HepG2 (cell line): Measurements from ENCODE around the gene FRMD5. TPM values are rescaled to one million over a fixed set of nuclear protein-coding genes. Genes with fewer than 3 reads are reported as not detected.

Experiments used
- ATAC-seq: fragments of 200-7000 bp; cut with Tn5 transposase; 3 replicates; pipeline ENCODE4 v1.9.1; 2020; ENCODE audit warnings: mild to moderate bottlenecking, moderate library complexity
- BruUV-seq: library from RNA; stranded (reverse); fragments of 400-500 nt; replicated peaks from 2 replicates; lab custom pipeline; 2021; lab: Mats Ljungman, UMichigan
- CTCF ChIA-PET: fragments of 300-600 bp; formaldehyde crosslinking; extraction: SDS; loops from one replicate; lab custom pipeline; 2021; ENCODE audit warnings: low total read pairs, inconsistent platforms, low intra/inter-chr PET ratio; lab: Yijun Ruan, JAX
- POLR2A ChIA-PET: fragments of 350-600 bp; sonication (Branson Sonifier 250); formaldehyde crosslinking; loops from one replicate; lab custom pipeline; 2020; ENCODE audit warnings: antibody characterized with exemption, inconsistent platforms; lab: Yijun Ruan, JAX
- DNase-seq: peaks from one replicate; pipeline ENCODE4 v3.0.0-alpha.2; 2015; ENCODE audit warnings: low spot score
- FAIRE-seq: peaks from 3 replicates; lab custom pipeline; 2011; peaks lifted over from hg19 to GRCh38; lab: Jason Lieb, UNC
- H2AFZ ChIP-seq: one replicate; pipeline ENCODE4 v1.6.1; 2011; ENCODE audit warnings: low read length, inconsistent platforms
- H3K27ac ChIP-seq: fragments of 300-600 bp; 3 replicates; pipeline ENCODE4 v1.8.0; 2011; ENCODE audit warnings: mixed run types, mild to moderate bottlenecking, mixed read lengths, low read length, inconsistent platforms; ENCODE audit not compliant: insufficient read depth; ENCODE audit errors: extremely low read length
- H3K27me3 ChIP-seq, 2 experiments: fragments of 200-600 bp in 1 of 2; 2 replicates in 1 of 2; 3 replicates in 1 of 2; pipeline versions ENCODE4 v1.6.0 to v1.8.0; 2011; ENCODE audit warnings: low read length in 2 of 2, mild to moderate bottlenecking in 2 of 2, moderate library complexity in 2 of 2, inconsistent platforms in 1 of 2; ENCODE audit not compliant: insufficient read depth in 2 of 2, control insufficient read depth in 1 of 2
- H3K36me3 ChIP-seq, 2 experiments: fragments of 200-600 bp in 1 of 2; replicated peaks in 1 of 2; 2 replicates in 1 of 2; 3 replicates in 1 of 2; pipeline versions ENCODE4 v1.5.1 to v1.8.0; 2011; ENCODE audit warnings: low read length in 2 of 2, inconsistent platforms in 1 of 2; ENCODE audit not compliant: insufficient read depth in 2 of 2, control insufficient read depth in 1 of 2
- H3K4me1 ChIP-seq: 2 replicates; pipeline ENCODE4 v1.5.1; 2012; ENCODE audit warnings: low read length, inconsistent platforms; ENCODE audit not compliant: insufficient read depth
- H3K4me2 ChIP-seq: 2 replicates; pipeline ENCODE4 v1.6.0; 2011; ENCODE audit warnings: low read depth, low read length, inconsistent platforms
- H3K4me3 ChIP-seq, 3 experiments: fragments of 200-600 bp in 1 of 3; sonication (generic), shearing (Covaris generic) in 1 of 3; replicated peaks in 1 of 3; 2 replicates each; pipeline ENCODE4 v1.5.1; 2011 to 2016; ENCODE audit warnings: low read length in 3 of 3, inconsistent platforms in 2 of 3, low read depth in 2 of 3, mild to moderate bottlenecking in 2 of 3, control low read depth in 1 of 3, mixed read lengths in 1 of 3; ENCODE audit not compliant: insufficient read depth in 1 of 3
- H3K79me2 ChIP-seq: one replicate; pipeline ENCODE4 v1.6.1; 2011; ENCODE audit warnings: low read length, inconsistent platforms; ENCODE audit not compliant: insufficient read depth
- H3K9ac ChIP-seq: 2 replicates; pipeline ENCODE4 v1.6.0; 2011; ENCODE audit warnings: mild to moderate bottlenecking, low read depth, low read length, inconsistent platforms; ENCODE audit not compliant: insufficient read depth
- H3K9me3 ChIP-seq: 2 replicates; pipeline ENCODE4 v1.5.1; 2012; ENCODE audit warnings: mild to moderate bottlenecking, low read length
- H4K20me1 ChIP-seq: 2 replicates; pipeline ENCODE4 v1.6.0; 2011; ENCODE audit warnings: inconsistent platforms, mild to moderate bottlenecking, low read length, moderate library complexity; ENCODE audit not compliant: insufficient read depth
- E2F2 ChIP-seq: sonication (generic); formaldehyde crosslinking; IDR thresholded peaks from 2 replicates; pipeline ENCODE4 v1.4.0; 2020; ENCODE audit warnings: missing genetic modification reagents, borderline replicate concordance
- FOXC1 ChIP-seq: sonication (generic); formaldehyde crosslinking; IDR thresholded peaks from 2 replicates; pipeline ENCODE4 v1.8.0; 2022; ENCODE audit warnings: mild to moderate bottlenecking, missing genetic modification reagents, borderline replicate concordance
- MIER2 ChIP-seq: IDR thresholded peaks from 2 replicates; pipeline ENCODE4 v1.6.1; 2016; ENCODE audit warnings: missing biosample characterization, missing genetic modification reagents
- NAIF1 ChIP-seq: sonication (generic); formaldehyde crosslinking; IDR thresholded peaks from 2 replicates; pipeline ENCODE4 v1.5.0; 2020; ENCODE audit warnings: mild to moderate bottlenecking, missing genetic modification reagents, borderline replicate concordance
- PHF8 ChIP-seq: sonication (generic); formaldehyde crosslinking; IDR thresholded peaks from 2 replicates; pipeline ENCODE4 v1.5.0; 2020; ENCODE audit warnings: missing genetic modification reagents
- RCOR2 ChIP-seq: IDR thresholded peaks from 2 replicates; pipeline ENCODE4 v1.6.1; 2016; ENCODE audit warnings: missing biosample characterization, missing genetic modification reagents
- RERE ChIP-seq: IDR thresholded peaks from 2 replicates; pipeline ENCODE4 v1.6.1; 2016; ENCODE audit warnings: low read depth, missing genetic modification reagents, missing compliant biosample characterization
- TP53 ChIP-seq: sonication (generic); formaldehyde crosslinking; conservative IDR thresholded peaks from 2 replicates; pipeline ENCODE4 v1.4.0; 2020; ENCODE audit warnings: missing genetic modification reagents
- ZNF354B ChIP-seq: sonication (generic); formaldehyde crosslinking; IDR thresholded peaks from 2 replicates; pipeline ENCODE4 v1.8.0; 2022; ENCODE audit warnings: mild to moderate bottlenecking, missing genetic modification reagents
- ZNF737 ChIP-seq: sonication (generic); formaldehyde crosslinking; IDR thresholded peaks from 2 replicates; pipeline ENCODE4 v1.5.0; 2020; ENCODE audit warnings: missing genetic modification reagents, mild to moderate bottlenecking, borderline replicate concordance
- ZNF768 ChIP-seq: sonication (generic); formaldehyde crosslinking; IDR thresholded peaks from 2 replicates; pipeline ENCODE4 v1.4.0; 2020; ENCODE audit warnings: missing genetic modification reagents
- WGBS: methylation state at CpG from one replicate; pipeline ENCODE4 v1.1.6; 2017; ENCODE audit warnings: low lambda C conversion rate; 5-methylcytosine and 5-hydroxymethylcytosine counted together
- in situ Hi-C: cut with HindIII; loops from 2 replicates; pipeline ENCODE4 v1.10.0; 2017; ENCODE audit warnings: low pct_unique_long_range_greater_than_20kb; ENCODE audit not compliant: extremely low pct_ligation_motif_present
- intact Hi-C: fragments of 100-400 bp; cut with micrococcal nuclease; formaldehyde crosslinking; loops from one replicate; pipeline ENCODE4 v1.10.0; 2022; ENCODE audit not compliant: unreplicated experiment
- polyA plus RNA-seq, 8 experiments: library from polyadenylated mRNA; depleted of rRNA in 3 of 8; stranded (reverse) in 7 of 8; unstranded in 1 of 8; fragments of >200 nt; fragmentation: Illumina TruSeq in 4 of 8; extraction: Trizol in 4 of 8; gene quantifications; 2 replicates each; pipeline versions ENCODE4 v1.2.1 to v1.2.3, GENCODE V29; 2011 to 2016; ENCODE audit warnings: low read depth in 4 of 8, missing spikeins in 1 of 8, mixed read lengths in 1 of 8; ENCODE audit not compliant: insufficient read depth in 1 of 8
- total RNA-seq, 5 experiments: library from RNA; depleted of rRNA; stranded (reverse); fragments of >200 nt; fragmentation: Illumina TruSeq; extraction: Trizol; gene quantifications; 2 replicates each; pipeline ENCODE4 v1.2.3, GENCODE V29; 2016; ENCODE audit warnings: low read depth in 1 of 5
- TF ChIP-seq, protein P1 (sequence below): sonication (generic); formaldehyde crosslinking; IDR thresholded peaks from 2 replicates; pipeline ENCODE4 v1.5.1; 2020; ENCODE audit warnings: mild to moderate bottlenecking, moderate library complexity, missing genetic modification reagents

FRMD5 gene
- total and polyA plus RNA-seq, 2 of the 13 experiments (the other 11 are each of a cell fraction or from before 2014, with no cell fraction given): 0.93 to 1.5 TPM

- BruUV-seq: no TSS peak
- Histone ChIP-seq H3K4me2 (no peak overlapping the region), H3K27me3 (no peaks in the 10 kb centered on the region), H3K4me1 (no peaks in the 10 kb centered on the region), H3K4me3 (no peak overlapping the region), H3K27ac (no peak overlapping the region), H4K20me1 (no peaks in the 10 kb centered on the region), H2AFZ (no peak overlapping the region), H3K9ac (no peak overlapping the region), H3K79me2 (no peaks in the 10 kb centered on the region), H3K36me3 (no peaks in the 10 kb centered on the region), H3K9me3 (no peaks in the 10 kb centered on the region)
- 6% methylated on average over 2 of the region's 3 CpGs for WGBS
- FAIRE-seq (no peak), ATAC-seq (no peak), DNase-seq (no peak)
- in situ Hi-C loops (no loop called here), intact Hi-C loops (no loop called here)
- CTCF ChIA-PET: no interaction called here
- POLR2A ChIA-PET: no interaction called here
- TF ChIP-seq RERE (CRISPR knock-in tag) (no peak), E2F2 (no peak), ZNF768 (no peak), TP53 (no peak), PHF8 (CRISPR knock-in tag) (no peak), NAIF1 (CRISPR knock-in tag) (no peak), ZNF737 (CRISPR knock-in tag) (no peak), RCOR2 (no peak), FOXC1 (no peak), ZNF354B (CRISPR knock-in tag) (no peak), MIER2 (no peak)
- TF ChIP-seq, protein P1, sequence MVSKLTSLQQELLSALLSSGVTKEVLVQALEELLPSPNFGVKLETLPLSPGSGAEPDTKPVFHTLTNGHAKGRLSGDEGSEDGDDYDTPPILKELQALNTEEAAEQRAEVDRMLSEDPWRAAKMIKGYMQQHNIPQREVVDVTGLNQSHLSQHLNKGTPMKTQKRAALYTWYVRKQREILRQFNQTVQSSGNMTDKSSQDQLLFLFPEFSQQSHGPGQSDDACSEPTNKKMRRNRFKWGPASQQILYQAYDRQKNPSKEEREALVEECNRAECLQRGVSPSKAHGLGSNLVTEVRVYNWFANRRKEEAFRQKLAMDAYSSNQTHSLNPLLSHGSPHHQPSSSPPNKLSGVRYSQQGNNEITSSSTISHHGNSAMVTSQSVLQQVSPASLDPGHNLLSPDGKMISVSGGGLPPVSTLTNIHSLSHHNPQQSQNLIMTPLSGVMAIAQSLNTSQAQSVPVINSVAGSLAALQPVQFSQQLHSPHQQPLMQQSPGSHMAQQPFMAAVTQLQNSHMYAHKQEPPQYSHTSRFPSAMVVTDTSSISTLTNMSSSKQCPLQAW: no peak
Observed at GRCh38 chr15:44097552-44097951, 97.5 kb downstream of the FRMD5 start.
